Endothelial cell of umbilical vein (primary cell): ENCODE data around the gene USP6NL.

Source experiments
- CTCF ChIP-seq, 2 donors: IDR thresholded peaks; 1 replicate in 1 of 2; 2 replicates in 1 of 2; pipeline ENCODE4 v1.5.1; 2011; ENCODE audit warnings: low read length in 2 of 2, mild to moderate bottlenecking in 2 of 2, moderate library complexity in 2 of 2, control low read depth in 1 of 2, inconsistent platforms in 1 of 2, low read depth in 1 of 2; ENCODE audit not compliant: insufficient read depth in 1 of 2; ENCODE audit errors: extremely low read depth in 1 of 2
- FOS ChIP-seq: IDR thresholded peaks from 2 replicates; pipeline ENCODE4 v1.6.1; 2011; ENCODE audit warnings: mild to moderate bottlenecking, low read length, moderate library complexity, borderline replicate concordance; ENCODE audit not compliant: insufficient read depth
- JUN ChIP-seq: IDR thresholded peaks from 2 replicates; pipeline ENCODE4 v1.6.1; 2011; ENCODE audit warnings: borderline replicate concordance, low read depth; ENCODE audit not compliant: insufficient read length, insufficient read depth
- MAX ChIP-seq: IDR thresholded peaks from 2 replicates; pipeline ENCODE4 v1.6.1; 2011; ENCODE audit not compliant: insufficient read depth, insufficient read length
- MYC ChIP-seq: IDR thresholded peaks from one replicate; pipeline ENCODE4 v1.6.1; 2011; ENCODE audit warnings: mild to moderate bottlenecking, low read depth, low read length
- POLR2AphosphoS5 ChIP-seq: IDR thresholded peaks from 2 replicates; pipeline ENCODE4 v1.6.1; 2012; ENCODE audit warnings: low read depth, mild to moderate bottlenecking, control low read depth, low read length, moderate library complexity; ENCODE audit not compliant: insufficient read depth

- no peak for TF ChIP-seq CTCF (IDR thresholded peaks at IDR 0.05; ENCODE audit: extremely low read depth in 1 of 2, insufficient read depth in 1 of 2, low read depth in 1 of 2, low read length in 2 of 2)
- no peak for TF ChIP-seq POLR2AphosphoS5
- TF ChIP-seq MYC, result no peak
- TF ChIP-seq JUN, result no peak
- TF ChIP-seq MAX, result no peak
- TF ChIP-seq FOS, result no peak
Measured at GRCh38 chr10:11617233-11617632, 5.8 kb upstream of the USP6NL start.
